Measurements from ENCODE around the gene GRIK4.

- TF ChIP-seq CTCF (conservative IDR thresholded peaks at IDR 0.05; ENCODE audit: low read length) (peak; percentile 84), EZH2phosphoT487 (IDR thresholded peaks at IDR 0.05; ENCODE audit: borderline replicate concordance, low read depth, low read length) (no peak)
Measured at GRCh38 chr11:120660024-120660565, 148.5 kb downstream of the GRIK4 start.

Data from OCI-LY7 (cell line).